NCI-H146 (cell line): ENCODE results near the gene APH1B.
"Not testable (repeated sequence)": the region's sequence is repeated elsewhere in the genome, so short reads cannot be mapped to it uniquely, and the experiment has no call there.

Source experiments
- DNase-seq: peaks from one replicate; lab custom pipeline; 2025; lab: John Stamatoyannopoulos, UW

APH1B gene

DNA sequence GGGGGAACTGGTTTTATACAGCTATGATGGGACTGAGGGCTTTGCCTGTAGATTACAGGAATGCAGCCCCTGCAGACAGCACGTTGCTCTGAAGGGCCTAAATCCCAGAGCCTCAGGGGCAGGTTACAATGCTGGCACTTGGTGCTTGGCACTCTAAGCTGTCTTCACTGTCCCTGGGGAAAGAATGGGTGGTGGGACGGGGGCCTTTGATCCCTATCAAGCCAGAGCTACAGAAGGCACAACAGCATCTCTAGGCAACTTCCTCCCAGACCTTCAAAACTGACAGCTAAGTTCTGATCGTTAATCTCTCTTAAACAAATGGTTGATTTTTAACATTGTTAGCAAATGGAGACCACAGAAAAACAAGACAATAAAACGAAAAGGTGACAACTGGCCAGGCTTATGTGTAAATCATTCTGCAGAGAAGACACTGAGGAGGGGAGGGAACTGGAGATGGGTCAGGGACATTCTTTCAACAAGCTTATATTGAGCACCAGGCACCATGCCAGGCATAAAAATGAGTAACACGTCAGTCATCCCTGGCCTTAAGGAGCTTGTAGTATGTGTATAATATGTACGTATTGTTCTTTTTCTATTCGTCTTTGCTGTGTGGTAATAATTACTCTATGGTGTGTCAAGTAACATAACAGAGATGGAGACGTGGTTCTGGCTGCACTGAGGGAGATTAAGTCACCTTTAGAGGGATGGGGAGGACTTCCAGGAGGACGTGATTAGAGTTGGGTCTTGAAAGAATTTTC is 55.1 kb downstream of the APH1B start:
- DNase-seq: no peak

DNA sequence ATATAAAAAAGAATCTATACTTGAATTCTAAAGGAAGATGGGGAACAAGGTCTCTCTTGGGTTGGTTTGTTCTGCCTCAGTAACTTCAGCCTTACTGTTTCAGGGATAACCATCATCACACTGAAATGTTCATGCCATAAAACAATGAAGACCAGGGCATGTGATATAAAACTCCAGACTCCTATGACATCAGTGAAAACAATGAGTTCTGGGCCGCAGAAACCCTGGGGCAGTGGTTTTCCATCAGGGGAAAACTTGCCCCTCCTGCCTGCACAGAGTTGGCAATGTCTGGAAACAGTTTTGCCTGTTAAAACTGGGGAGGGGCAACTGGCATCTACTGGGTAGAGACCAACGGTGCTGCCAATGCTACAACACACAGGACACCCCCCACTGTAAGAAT is 57.4 kb downstream of the APH1B start:
- no peak for DNase-seq

DNA sequence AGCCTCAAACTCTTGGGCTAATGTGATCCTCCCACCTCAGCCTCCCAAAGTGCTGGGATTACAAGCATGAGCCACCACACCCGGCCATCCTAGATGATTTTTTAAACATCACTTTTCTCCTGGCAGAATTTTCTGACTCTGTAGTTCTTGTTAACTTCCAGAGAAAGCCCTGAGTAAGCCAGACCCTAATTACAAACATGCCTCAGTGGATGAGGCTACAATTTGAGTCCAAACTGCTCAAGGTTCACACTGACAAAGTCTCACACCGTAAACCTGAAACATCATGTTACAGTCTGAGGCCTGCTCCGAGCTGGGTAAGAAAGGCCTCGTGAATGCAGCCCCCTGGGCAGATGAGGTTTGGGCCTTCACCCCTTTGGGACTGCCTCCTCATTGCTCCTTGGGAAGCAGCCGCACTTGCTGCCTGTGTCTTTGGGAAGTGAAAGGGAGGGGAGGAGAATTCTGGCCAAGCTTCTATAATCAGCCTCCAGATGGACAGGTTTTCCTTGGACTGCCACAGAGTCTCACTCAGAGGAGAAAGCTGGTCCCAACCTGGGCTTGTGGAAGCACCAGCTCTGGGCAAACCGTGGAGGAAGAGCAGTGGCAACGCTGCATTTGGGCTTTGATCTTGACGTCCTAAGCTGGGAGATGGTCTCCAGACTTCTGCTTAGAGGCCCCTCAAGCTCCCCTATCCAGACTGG is 58.3 kb downstream of the APH1B start:
- DNase-seq: no peak

DNA sequence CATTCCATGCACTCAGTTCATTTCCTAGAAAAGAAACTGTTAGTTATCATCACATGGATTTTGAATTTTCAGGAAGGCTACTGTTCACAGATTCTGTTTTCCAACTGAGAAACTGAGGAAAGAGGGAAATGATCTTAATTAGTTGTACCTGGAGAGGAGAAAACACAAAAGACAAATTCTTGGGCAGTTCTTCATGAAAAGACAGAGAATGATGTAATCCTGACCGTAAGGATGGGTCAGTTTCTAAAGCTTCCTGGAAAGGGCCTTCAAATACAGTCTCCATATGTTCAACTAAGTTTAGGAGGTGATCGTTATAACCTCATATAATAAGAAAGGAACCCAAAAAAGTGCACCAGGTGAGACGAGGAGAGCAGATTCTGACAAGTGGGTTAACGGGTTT is 59.6 kb downstream of the APH1B start:
- DNase-seq: no peak

DNA sequence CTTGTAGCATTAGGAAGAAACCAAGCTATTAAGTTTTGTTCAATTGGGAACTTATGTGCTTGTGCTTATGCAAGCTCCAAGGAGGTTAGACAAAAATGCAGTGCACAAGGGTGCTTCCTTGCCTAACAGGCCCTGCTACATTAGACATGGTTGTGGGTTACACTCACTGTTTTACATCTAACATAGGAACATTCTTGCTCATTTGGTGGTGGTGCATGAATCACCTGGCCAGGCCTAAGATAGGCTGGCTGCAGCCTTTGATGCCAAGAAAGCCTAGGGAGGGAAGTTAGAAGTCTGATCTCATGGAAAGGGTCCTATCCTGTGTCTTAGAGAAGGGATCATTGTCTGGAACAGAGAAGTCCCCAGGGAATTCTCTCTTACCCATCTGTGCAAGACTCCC is 60.8 kb downstream of the APH1B start:
- no peak for DNase-seq

DNA sequence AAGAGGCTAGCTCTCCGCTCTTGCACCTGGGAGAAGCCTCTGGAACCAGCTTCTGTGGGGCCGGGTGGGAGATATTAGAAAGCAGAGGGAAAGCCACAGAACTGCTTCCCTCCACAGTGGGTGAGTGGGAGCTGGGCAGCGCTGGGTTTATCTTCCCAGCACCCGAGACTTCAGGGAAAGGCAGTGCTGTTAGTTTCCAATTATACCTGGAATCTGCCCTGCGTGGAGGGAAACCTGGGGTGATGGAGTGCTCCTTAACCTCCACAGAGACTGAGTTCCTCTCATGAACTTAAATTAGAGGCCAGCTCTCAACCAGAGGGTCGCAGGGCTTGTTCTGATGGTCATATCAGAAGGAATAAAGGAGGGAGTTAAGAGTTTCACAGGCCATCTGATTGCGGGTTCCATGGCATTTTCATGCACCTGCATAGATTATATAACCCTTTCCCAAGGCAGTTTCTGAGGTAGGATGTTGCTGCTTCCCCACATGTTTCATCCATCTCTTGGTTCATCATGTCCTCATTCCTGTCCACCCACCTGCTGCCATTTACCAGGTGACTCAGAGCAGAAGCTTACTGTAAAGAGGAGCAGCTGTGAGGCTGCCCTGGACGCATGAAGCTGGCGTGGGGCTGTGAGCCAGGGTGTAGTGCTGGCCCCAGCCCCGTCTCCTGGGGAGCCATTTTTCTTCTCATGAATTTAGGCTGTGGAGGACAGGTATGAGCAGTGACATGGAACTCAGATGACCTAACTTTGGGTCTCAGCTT is 61.8 kb downstream of the APH1B start:
- peak; percentile 66 for DNase-seq

DNA sequence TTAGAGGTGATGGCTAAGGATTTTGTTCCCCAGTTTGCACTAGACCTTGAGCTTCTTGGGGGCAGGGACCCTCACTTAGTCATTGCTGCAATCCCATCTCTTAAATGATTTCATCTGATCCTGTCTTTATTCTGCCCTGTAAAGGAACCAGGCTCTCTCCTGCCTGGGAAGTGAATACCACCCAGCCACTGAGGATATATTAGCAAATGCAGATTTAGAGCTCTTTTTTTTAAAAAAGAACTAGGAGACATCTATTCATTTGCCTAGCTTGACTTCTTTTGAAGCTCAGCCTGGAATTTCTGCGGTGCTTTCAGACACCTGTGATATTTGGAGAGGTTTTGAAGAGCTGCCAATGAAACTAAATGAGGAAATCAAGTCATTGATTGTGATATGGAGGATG is 62.4 kb downstream of the APH1B start:
- DNase-seq: no peak

DNA sequence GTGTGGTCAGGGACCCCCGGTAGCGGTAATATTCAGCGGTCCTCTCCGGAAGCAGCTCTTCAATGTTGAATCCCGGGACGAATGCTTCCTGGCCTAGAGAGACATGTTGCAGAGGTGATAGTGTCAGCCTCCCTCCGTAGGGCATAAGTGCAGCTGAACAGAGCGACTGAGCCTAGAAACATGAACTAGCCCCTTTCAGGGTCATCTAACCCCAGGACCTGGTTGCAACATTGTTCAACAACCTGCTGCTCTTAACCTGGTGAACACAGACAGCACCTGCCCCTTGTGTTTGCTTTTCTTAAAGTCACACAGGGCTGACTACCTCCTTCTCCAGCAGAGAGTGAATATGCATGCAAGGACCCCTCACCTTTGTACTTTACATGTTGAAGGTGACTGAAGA is 62.9 kb downstream of the APH1B start:
- DNase-seq: peak; percentile 62

DNA sequence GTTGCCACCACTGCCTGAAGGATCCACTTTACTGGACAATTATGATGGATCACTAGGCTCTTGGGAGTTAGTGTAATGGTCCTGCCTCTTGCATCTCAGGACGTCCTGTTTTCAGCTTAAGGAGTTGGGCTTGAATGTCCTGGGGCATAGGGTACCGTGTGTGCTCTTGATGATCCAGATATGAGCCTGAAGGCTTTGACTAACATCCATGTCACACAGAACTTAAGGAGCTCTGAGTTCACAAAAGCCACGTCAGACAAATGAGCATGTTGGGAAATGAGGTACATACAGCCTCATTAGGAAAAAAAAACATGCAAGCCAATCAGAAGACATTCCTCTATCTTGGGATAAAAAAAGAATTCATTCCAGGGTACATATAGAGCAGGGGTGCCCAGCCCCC is 63.5 kb downstream of the APH1B start:
- DNase-seq: no peak

DNA sequence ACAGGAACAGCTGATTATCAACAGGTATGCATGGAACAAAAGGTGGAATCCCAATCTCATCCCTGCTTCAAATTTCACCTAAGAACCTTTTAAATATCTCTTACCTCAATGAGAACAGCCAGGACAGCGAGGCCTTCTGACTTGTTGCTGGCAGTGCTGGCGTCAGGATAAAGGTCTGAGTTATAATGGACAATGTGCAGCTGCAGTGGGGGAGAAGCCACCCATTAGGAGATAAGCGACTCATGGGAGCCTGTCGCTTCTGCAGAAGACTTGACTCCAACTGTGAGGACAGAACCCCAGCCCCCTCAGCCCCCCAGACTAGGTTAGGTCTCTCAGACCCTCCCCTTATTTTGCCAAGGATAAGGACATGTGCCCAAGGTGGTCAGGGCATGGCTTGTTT is 64.5 kb downstream of the APH1B start:
- DNase-seq: no peak

DNA sequence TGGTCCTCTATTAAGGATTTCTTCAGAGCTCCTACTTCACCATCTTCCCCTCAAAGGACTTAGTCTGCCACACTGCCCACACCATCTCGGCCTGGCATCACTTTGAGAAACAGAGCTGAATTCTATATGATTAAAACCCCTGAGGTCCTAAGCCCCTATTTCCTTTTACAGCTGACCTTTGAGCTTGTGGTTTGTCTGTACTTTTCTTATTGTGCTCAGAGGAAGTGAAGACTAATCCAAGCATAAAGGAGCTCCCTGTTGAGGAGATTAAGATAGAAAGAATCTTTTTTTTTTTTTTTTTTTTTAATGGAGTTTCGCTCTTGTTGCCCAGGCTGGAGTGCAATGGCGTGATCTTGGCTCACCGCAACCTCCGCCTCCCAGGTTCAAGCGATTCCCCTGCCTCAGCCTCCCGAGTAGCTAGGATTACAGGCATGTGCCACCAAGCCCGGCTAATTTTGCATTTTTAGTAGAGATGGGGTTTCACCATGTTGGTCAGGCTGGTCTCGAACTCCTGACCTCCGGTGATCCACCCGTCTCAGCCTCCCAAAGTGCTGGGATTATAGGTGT is 65.7 kb downstream of the APH1B start:
- not testable (repeated sequence) for DNase-seq

DNA sequence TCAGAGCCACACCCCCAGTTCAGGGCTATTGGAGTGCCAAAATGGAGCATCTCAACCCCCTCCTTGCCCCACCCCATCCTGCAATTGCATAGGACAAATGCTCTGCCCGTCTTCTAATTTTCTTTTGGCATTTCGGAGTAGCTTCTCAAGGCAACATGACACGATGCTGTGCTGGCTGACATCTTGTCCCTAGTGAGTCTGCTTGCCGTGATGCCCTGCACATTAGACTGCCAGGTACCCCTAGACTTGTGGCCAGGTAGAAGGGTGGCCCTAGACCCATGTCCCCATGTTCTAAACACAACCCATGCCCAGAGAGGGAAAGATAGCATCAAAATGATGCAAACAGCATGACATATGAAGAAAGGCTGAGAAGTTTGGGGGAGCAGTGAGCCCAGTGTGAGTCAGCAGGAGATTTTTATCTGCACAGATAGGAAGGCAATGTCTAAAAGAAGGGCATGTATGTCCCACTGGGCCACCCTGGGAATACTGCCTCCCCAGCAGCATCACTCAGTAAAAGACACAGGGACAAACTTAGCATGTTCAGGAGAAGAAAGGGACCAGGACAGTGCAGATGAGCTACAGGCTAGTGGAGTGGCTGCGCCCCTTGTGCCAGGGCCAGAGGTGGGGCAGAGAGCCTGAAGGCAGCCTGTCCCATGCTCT is 67.5 kb downstream of the APH1B start:
- DNase-seq: no peak

DNA sequence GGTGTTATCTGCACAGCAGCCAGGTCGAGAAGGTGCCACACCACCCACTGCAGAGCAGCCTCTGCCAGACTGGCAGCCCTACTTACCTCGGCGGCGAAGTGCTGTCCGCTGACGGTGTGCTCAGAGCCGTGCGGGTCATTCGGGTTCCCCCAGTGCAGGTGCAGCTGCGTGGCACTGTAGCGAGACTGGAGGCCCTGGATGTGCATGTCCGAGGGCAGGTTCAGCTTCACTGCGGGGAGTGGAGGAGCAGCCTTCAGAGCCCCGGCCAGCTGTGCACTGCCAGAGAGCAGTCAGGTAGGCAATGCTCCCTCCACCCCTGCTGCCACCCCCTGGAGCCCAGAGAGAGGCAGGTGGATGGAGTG is 68.0 kb downstream of the APH1B start:
- no peak for DNase-seq

DNA sequence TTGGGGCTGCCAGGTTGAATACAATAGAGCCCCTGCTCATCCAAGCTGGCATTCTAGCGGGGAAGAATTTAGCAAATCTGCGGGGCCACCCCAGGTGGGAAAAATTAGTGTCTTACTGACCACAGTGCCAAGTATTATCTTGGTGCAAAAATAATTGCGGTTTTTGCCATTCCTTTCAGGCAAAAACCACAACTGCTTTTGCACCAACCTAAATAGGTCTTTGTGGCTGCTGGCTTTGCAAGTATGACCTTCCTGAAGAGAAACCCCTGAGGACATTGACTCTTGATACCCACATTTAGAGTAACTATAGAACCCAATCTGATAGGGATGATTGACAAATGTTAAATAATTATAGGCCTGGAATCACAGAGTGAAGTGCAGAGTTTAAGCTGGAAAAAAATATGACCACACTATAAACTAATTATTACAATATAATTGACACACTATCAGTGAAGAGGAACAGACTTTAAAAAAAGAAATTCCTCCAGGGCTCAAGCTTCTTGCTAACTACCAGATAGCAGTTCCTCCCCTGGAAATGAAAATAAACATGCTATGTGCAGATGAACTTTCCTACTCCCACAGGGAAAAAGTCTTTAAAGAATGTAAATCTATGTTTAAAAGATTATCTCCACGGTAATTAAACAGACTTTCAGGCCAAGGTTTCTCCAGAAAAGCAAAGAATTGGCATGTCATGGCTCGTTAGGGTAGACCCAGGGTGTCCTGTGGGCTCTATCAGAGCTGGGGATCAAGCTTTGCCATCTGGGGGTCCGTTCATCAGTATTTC is 69.9 kb downstream of the APH1B start:
- DNase-seq: peak; percentile 44

DNA sequence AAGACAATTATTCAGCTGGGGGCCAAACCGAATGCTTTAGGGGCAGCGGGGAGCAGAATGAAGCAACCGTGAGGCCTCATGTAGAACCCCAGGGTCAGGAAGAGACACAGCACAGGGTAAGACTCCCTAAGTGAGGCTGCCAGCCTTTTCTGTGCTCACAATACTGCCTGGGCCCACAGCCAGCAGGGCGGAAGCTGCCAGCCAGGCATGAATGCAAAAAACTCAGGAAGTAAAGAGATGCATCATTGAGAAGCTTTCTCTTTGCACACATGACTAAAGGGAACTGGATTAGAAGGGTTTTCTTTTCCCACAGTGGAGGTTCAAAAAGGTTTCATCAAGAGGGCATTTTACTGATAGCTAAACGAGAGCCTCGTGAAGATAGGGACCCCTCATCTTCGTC is 71.0 kb downstream of the APH1B start:
- DNase-seq: no peak

DNA sequence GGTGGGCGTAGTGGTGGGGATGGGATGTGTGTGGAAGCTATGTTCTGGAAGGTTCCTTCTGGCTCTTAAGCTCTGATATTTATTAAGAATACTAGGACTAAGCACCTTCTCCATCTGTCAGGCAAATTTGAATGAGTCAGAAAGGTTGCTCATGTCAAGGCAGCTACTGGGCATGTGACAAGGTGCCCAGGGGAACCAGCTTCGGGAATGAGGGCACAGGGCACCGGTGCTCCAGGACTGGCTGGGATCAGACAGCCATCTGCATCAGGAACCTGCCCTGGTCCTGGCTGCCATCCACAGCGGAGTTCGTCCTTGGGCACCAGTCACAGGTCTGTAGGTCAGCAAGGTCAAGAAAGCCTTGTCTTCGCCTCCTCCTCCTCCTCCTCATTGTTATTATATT is 71.8 kb downstream of the APH1B start:
- DNase-seq: no peak

DNA sequence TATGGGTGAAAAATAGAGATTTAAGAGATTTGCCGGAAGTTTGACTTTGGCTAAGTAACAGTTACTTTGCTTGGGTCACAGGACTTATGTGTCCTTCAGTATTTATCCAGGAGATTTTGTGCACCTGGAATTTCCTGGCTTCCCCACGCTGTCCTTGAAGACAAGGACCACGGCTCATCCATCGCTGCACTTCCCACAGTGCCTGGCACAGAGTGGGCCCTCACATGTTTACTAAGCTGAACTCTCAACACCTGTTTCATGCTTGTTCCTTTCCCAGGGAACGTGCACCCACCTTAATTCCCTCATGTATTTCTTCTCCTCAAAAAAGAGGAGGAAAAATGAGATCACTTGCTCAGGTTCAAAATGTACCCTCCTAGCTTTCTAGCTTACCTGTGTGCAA is 72.2 kb downstream of the APH1B start:
- no peak for DNase-seq

DNA sequence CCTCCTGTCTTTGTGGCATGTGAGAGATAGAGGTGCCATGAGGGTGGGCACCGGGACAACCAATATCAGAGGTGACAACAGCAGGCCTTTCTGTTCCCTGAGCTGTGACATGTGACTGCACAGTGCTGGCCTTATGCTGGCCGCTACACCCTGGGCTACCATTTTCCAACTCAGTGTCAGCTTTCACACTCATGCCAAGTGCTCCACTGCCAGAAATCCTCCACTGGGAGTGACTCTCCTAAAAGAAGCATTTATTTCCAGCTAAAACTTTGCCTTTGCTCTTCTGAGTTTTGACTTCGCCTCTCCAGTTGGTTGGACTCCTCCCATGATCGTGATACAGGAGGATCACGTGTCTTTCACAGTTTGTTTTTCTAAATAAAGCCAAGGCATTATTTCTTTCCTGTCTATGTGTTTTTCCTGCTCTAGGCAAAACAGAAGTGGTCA is 72.8 kb downstream of the APH1B start:
- no peak for DNase-seq

DNA sequence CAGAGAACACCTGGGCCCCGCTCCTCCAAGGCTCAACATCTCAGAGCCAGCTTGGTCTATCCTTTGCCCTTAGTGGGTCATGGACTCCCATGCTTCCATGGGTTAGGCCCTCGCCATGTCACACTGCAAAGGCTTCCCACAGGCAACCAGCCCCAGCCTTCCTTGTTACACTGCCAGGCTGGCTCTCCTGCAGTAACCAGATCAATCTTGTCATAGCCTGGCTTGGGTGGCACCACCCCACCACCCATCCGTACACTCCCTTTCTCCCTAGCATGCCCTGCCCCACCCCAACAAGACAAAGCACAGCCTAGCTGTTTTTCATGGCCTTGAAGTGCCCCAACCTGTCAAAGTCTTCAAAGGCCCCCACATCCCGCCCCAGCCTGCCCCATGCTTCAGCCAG is 73.8 kb downstream of the APH1B start:
- DNase-seq: no peak

DNA sequence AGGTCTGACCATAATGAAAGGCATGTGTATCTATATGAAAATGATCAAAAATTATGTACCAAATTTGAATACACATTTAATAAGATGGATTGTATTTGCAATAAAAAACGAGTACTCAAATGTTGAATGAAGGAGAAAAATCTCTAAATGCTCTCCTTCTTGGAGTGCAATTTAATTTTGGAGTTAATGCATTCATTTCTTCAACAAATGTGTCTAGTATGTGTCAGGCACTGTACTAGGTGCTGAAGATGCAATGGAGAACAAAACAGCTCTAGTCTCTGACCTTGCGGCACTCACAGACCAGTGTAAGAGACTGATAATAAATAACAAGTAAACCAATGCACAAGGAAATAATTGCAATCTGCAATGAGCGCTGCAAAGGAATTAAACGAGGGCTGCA is 75.4 kb downstream of the APH1B start:
- no peak for DNase-seq

DNA sequence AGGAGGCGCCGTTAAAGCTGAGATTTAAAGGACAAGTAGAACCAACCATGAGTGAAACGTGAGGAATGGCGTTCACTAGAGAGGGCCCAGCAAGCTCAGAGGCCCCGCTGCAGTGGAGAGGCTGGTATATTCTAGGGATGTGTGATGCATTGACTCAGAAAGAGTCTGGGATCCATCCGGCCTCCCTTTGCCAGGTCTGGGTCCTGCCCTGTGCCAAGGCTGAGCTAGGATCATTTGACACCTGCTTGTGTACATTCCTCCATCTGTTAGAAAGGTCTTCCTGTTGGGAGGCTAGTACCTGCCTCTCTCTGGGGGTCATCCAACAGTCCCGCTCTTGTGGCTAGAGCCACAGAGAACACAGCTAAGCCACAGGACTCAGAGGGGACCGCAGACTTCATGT is 75.9 kb downstream of the APH1B start:
- DNase-seq: no peak
